Testis (tissue), 2 donors: ENCODE data around the gene FRMD1.

Experiments
- POLR2A ChIP-seq: fragments of 450-650 bp; IDR thresholded peaks from one replicate; pipeline ENCODE4 v1.6.1; 2017; ENCODE audit warnings: antibody characterized with exemption, mild to moderate bottlenecking, moderate library complexity
- TF ChIP-seq, protein P1 (sequence below), 3 experiments: fragments of 450-650 bp in 2 of 3; fragments of 200-600 bp in 1 of 3; sonication (generic) in 1 of 3; IDR thresholded peaks; one replicate each; pipeline ENCODE4 v1.5.1; 2016 to 2019; ENCODE audit warnings: antibody characterized with exemption in 3 of 3, mild to moderate bottlenecking in 2 of 3, moderate library complexity in 1 of 3

DNA sequence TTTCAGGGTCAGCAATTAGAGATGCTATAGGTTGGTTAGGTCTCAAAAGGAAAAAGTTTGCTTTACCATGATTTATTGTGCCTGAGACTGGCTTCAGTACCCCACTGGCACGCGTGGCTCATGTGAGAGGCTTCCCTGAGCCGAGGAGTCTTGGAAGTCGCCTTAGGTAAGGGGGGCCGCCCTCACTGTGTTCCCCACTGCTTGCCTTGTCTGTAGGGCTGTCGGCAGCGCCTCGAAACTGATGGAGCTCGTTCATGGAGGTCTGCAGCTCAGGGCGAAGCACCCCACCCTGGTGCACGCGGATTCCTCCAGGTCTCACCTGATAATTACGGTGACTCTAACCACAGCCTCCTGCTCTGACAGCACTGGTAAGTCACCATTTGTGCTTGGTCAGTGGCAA is 39.2 kb downstream of the FRMD1 start:
- no peak for TF ChIP-seq POLR2A
- TF ChIP-seq, protein P1, sequence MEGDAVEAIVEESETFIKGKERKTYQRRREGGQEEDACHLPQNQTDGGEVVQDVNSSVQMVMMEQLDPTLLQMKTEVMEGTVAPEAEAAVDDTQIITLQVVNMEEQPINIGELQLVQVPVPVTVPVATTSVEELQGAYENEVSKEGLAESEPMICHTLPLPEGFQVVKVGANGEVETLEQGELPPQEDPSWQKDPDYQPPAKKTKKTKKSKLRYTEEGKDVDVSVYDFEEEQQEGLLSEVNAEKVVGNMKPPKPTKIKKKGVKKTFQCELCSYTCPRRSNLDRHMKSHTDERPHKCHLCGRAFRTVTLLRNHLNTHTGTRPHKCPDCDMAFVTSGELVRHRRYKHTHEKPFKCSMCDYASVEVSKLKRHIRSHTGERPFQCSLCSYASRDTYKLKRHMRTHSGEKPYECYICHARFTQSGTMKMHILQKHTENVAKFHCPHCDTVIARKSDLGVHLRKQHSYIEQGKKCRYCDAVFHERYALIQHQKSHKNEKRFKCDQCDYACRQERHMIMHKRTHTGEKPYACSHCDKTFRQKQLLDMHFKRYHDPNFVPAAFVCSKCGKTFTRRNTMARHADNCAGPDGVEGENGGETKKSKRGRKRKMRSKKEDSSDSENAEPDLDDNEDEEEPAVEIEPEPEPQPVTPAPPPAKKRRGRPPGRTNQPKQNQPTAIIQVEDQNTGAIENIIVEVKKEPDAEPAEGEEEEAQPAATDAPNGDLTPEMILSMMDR (IDR thresholded peaks at IDR 0.05), result no peak
